ENCODE results near the gene C11orf52. TPM values are rescaled to one million over a fixed set of nuclear protein-coding genes. Genes with fewer than 3 reads are reported as not detected.

C11orf52 gene
- polyA plus RNA-seq, 3 donors = not detected

- H3K4me3 ChIP-seq (replicated peaks in 1 of 3; ENCODE audit: low read depth in 2 of 3, low read length in 3 of 3) = no peak overlapping the region
- no peaks in the 10 kb centered on the region for H3K9me3 ChIP-seq (replicated peaks in 1 of 2; ENCODE audit: control insufficient read depth in 1 of 2, insufficient read depth in 1 of 2, low read length in 2 of 2)
- Mint-ChIP-seq H3K36me3 (no peaks in the 10 kb centered on the region), H3K9me3 (peaks cover 0 to 2% (median 2%) of the 10 kb centered on the region in 7 donors), H3K27me3 (ENCODE audit: low read depth in 3 of 3) (peaks cover 42 to 51% (median 44%) of the 10 kb centered on the region in 3 donors), H3K4me1 (no peaks in the 10 kb centered on the region), H3K4me3 (peak overlapping the region in 1 of 2 donors; percentile 41), H3K27ac (no peak overlapping the region)
- H3K36me3 ChIP-seq (replicated peaks in 1 of 2; ENCODE audit: control insufficient read depth in 1 of 2, insufficient read depth in 2 of 2, low read length in 2 of 2) = no peaks in the 10 kb centered on the region
- H3K79me2 ChIP-seq (ENCODE audit: insufficient read depth, low read length) = no peaks in the 10 kb centered on the region
- DNase-seq = no peak
- H3K27ac ChIP-seq (ENCODE audit: low read depth in 1 of 2, low read length in 2 of 2) = no peak overlapping the region
- no peaks in the 10 kb centered on the region for H3K4me1 ChIP-seq (ENCODE audit: control insufficient read depth in 1 of 2, insufficient read depth in 2 of 2, low read length in 2 of 2)
- no peak for TF ChIP-seq CTCF (IDR thresholded peaks at IDR 0.05)
- H3K27me3 ChIP-seq (ENCODE audit: control insufficient read depth in 2 of 2, insufficient read depth in 2 of 2, low read length in 2 of 2) = peaks cover 13 to 41% of the 10 kb centered on the region in 2 donors
- intact Hi-C loops (cut with micrococcal nuclease) = no loop called here
- no peaks in the 10 kb centered on the region for H4K20me1 ChIP-seq (ENCODE audit: insufficient read depth, low read length)
- no peak overlapping the region for H2AFZ ChIP-seq (ENCODE audit: insufficient read depth, low read depth, low read length, poor library complexity, severe bottlenecking)
- H3K4me2 ChIP-seq (replicated peaks; ENCODE audit: extremely low read depth, low read length, poor library complexity, severe bottlenecking) = no peak overlapping the region
- H3K9ac ChIP-seq (ENCODE audit: insufficient read depth, low read length, poor library complexity, severe bottlenecking) = no peak overlapping the region
- 80% methylated on average over 8 of the region's 9 CpGs for WGBS (ENCODE audit: insufficient coverage)
Measured at GRCh38 chr11:111910676-111911562, 7.8 kb upstream of the C11orf52 start.

- no peak within 1 kb of the TSS for H3K4me2 ChIP-seq (replicated peaks; ENCODE audit: extremely low read depth, low read length, poor library complexity, severe bottlenecking)
- H3K9ac ChIP-seq (ENCODE audit: insufficient read depth, low read length, poor library complexity, severe bottlenecking) = no peak within 1 kb of the TSS
- no peak within 1 kb of the TSS for H2AFZ ChIP-seq (ENCODE audit: insufficient read depth, low read depth, low read length, poor library complexity, severe bottlenecking)
- peaks cover 0 to 2% (median 0%) of the 10 kb centered on the region in 7 donors for H3K9me3 Mint-ChIP-seq
- no peaks in the 10 kb centered on the region for H3K4me1 Mint-ChIP-seq
- TF ChIP-seq CTCF (IDR thresholded peaks at IDR 0.05) = no peak
- H3K27me3 Mint-ChIP-seq (ENCODE audit: low read depth in 3 of 3) = peaks cover 47 to 58% (median 50%) of the 10 kb centered on the region in 3 donors
- WGBS (ENCODE audit: insufficient coverage) = 86% methylated on average over 6 of the region's 17 CpGs
- H3K27ac Mint-ChIP-seq = no peak within 1 kb of the TSS
- H3K36me3 Mint-ChIP-seq = no peaks in the 10 kb centered on the region
- H4K20me1 ChIP-seq (ENCODE audit: insufficient read depth, low read length) = no peaks in the 10 kb centered on the region
- no peaks in the 10 kb centered on the region for H3K36me3 ChIP-seq (replicated peaks in 1 of 2; ENCODE audit: control insufficient read depth in 1 of 2, insufficient read depth in 2 of 2, low read length in 2 of 2)
- DNase-seq = no peak
- H3K27me3 ChIP-seq (ENCODE audit: control insufficient read depth in 2 of 2, insufficient read depth in 2 of 2, low read length in 2 of 2) = peaks cover 13 to 43% of the 10 kb centered on the region in 2 donors
- no peak within 1 kb of the TSS for H3K27ac ChIP-seq (ENCODE audit: low read depth in 1 of 2, low read length in 2 of 2)
- H3K4me1 ChIP-seq (ENCODE audit: control insufficient read depth in 1 of 2, insufficient read depth in 2 of 2, low read length in 2 of 2) = no peaks in the 10 kb centered on the region
- H3K4me3 Mint-ChIP-seq = peak within 1 kb of the TSS in 1 of 2 donors; percentile 41
- no peak within 1 kb of the TSS for H3K4me3 ChIP-seq (replicated peaks in 1 of 3; ENCODE audit: low read depth in 2 of 3, low read length in 3 of 3)
- no peaks in the 10 kb centered on the region for H3K9me3 ChIP-seq (replicated peaks in 1 of 2; ENCODE audit: control insufficient read depth in 1 of 2, insufficient read depth in 1 of 2, low read length in 2 of 2)
- intact Hi-C loops (cut with micrococcal nuclease) = no loop called here
- no peaks in the 10 kb centered on the region for H3K79me2 ChIP-seq (ENCODE audit: insufficient read depth, low read length)
Measured at GRCh38 chr11:111911563-111912401, 6.9 kb upstream of the C11orf52 start, which contains the start of gene CRYAB. Gene CRYAB, minus strand, starts transcription at chr11:111911770. Its CDS starts 46 bp downstream, at chr11:111911724.
